Cardiac fibroblast (primary cell): Measurements from ENCODE around the gene L3MBTL2.

Source experiments
- DNase-seq, 2 donors: peaks; one replicate each; pipeline versions ENCODE4 v3.0.0 to v3.0.0-alpha.2; 2010; ENCODE audit warnings: low read depth in 2 of 2
- H3K4me3 ChIP-seq, 2 donors: replicated peaks in 1 of 2; 1 replicate in 1 of 2; 2 replicates in 1 of 2; pipeline ENCODE4 v1.5.1; 2011; ENCODE audit warnings: low read depth in 2 of 2, low read length in 2 of 2, mild to moderate bottlenecking in 2 of 2, moderate library complexity in 1 of 2
- TF ChIP-seq, protein P1 (sequence below): IDR thresholded peaks from one replicate; pipeline ENCODE4 v1.5.1; 2011; ENCODE audit warnings: low read depth, mild to moderate bottlenecking, low read length, inconsistent platforms

L3MBTL2 gene

DNA sequence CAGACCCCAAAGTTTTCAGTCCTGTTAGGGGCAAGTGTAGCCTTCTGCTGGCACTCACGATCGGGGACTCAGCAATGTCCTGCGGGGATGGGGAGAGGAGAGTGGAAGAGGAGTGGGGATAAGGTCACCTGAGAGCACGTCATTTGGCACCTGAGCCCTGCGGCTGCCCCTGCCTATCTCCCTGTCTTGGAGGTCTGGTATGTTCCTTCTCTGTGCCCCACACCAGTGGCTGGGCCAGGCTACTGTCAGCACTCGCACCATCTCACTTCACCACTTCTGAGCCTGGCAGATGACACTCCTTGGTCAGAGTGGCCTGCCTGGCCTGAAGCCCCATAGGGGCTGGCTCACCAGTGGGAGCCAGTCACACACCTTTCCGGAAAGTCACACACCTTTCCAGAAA is 55.8 kb downstream of the L3MBTL2 start:
- TF ChIP-seq, protein P1, sequence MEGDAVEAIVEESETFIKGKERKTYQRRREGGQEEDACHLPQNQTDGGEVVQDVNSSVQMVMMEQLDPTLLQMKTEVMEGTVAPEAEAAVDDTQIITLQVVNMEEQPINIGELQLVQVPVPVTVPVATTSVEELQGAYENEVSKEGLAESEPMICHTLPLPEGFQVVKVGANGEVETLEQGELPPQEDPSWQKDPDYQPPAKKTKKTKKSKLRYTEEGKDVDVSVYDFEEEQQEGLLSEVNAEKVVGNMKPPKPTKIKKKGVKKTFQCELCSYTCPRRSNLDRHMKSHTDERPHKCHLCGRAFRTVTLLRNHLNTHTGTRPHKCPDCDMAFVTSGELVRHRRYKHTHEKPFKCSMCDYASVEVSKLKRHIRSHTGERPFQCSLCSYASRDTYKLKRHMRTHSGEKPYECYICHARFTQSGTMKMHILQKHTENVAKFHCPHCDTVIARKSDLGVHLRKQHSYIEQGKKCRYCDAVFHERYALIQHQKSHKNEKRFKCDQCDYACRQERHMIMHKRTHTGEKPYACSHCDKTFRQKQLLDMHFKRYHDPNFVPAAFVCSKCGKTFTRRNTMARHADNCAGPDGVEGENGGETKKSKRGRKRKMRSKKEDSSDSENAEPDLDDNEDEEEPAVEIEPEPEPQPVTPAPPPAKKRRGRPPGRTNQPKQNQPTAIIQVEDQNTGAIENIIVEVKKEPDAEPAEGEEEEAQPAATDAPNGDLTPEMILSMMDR, result no peak
- H3K4me3 ChIP-seq, result no peak overlapping the region
- DNase-seq, result no peak

DNA sequence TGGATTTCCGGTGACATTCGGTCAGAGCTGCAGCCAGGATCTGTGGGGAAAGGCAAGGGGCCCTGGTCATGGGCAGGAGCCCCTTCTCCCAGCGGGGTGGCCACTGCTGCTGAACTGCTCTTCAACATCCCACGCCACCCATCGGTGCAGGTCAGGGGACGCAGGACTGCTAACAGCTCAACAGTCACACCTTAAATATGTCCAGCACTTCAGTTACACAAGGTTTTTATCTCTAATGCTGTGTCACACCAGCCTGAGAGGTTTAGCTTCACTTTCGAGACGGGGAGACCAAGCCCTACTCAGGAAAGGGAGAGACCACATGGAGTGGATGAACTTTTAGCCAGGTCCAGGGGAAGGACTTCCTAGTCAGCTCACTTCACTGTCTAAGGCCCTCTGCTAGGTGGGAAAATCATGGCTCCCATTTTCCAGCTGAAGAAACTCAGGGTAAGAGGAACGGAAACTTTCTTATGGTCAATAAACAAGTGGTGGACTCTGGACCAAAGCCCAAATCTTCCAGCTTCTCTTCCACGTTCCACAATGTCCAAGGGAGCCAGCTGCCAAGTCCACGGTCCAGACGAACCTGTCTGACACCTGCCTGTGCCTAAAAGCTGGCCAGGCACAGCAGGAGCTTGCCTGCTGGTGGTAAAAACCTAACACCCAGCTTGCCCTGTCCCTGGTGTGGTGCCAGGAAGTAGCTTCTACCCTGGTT is 56.6 kb downstream of the L3MBTL2 start:
- no peak overlapping the region for H3K4me3 ChIP-seq
- TF ChIP-seq, protein P1, result no peak
- DNase-seq, result no peak

DNA sequence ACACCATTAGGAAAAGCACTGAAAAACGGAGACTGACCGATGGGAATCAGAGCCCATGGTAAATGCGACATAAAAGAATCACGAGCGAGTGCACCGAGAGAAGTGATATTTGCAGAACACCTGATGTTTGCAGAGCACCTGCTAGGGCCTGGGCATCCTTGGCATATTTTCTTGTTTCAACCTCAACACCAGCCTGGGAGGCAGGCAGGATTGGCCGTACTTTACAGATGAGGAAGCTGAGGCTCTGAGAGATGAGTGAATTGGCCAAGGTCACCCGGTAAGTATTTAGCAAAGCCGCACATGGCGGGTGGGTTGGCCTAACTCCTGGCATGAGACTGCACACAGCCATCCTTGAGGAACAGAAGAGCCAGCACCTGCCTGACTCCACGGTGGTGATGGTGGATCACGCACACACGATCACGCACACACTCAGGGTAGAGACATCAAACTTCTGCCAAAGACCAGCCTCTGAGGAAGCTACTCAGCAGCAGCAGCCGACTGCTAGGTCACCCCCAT is 57.2 kb downstream of the L3MBTL2 start:
- DNase-seq, result no peak
- H3K4me3 ChIP-seq, result no peak overlapping the region
- TF ChIP-seq, protein P1, result no peak

DNA sequence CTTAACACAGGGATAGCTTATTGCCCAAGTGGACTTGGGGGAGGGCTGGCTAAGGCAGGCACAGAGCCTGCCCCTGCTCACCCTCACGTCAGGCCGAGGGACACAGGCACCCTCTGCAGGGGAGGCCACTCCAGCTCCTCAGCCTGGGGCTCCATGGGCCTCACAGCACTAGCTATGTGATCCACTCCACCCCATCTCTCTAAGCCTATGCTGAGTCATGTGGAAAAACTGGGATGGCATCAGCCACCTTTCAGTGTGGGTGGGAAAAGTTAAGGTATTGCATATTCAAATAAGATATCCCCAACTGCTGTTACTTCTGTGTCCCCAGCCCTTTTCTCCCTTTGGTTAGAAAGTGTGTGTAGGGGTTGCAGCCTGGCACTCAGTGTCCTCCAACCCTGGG is 58.6 kb downstream of the L3MBTL2 start:
- TF ChIP-seq, protein P1, result no peak
- H3K4me3 ChIP-seq, result no peak overlapping the region
- DNase-seq, result no peak

DNA sequence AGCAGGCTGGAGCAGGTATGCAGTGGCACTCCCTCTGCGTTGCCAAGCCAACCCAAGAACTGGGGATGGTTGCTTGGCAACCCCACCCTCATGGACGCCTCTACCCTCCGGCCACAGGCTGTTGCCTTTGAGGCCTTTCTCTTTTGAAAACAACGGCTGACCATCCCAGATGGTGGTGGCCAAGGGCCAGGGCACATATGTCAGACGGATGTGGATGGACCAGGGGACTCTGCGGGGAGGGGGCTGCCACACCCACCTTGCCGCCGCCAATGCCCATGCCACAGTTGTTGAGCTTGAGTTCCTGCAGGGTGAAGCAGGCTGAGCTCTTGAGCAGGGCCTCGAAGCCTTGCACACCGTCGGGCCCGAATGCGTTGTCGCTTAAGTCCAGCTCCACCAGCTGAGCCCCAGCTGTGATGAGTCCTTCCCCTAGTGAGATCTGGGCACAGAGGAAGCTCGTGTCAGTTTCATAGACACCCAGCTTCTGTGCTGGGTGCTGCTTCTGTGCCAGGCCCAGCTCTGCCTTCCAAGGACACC is 59.4 kb downstream of the L3MBTL2 start:
- TF ChIP-seq, protein P1, result no peak
- no peak for DNase-seq
- H3K4me3 ChIP-seq, result no peak overlapping the region

GRCh38 chr22:41267958-41268357 is 62.8 kb downstream of the L3MBTL2 start:
- DNase-seq, result no peak
- TF ChIP-seq, protein P1, result no peak
- H3K4me3 ChIP-seq, result no peak overlapping the region
